A549 treated with AZD9567 at 1 μM for 4 hours (cell line): ENCODE data around the gene PXDN. TPM values are rescaled to one million over a fixed set of nuclear protein-coding genes. Genes with fewer than 3 reads are reported as not detected.

Source experiments
- total RNA-seq: library from RNA; stranded (reverse); fragments of 200-300 nt; extraction: Qiagen RNA extraction; gene quantifications from 5 replicates; pipeline ENCODE4 v1.2.3, GENCODE V29; 2022; ENCODE audit not compliant: insufficient read depth

Gene PXDN
- total RNA-seq: 9.3 to 13.8 TPM (median 12.6 TPM) in 5 replicates

GRCh38 chr2:1744446-1745170 is at the start of gene PXDN:
PXDN (minus strand) TSS chr2:1744515; CDS start chr2:1744455, 60 bp downstream.

